IMR-90 (cell line): ENCODE results near the gene GPX6. TPM values are rescaled to one million over a fixed set of nuclear protein-coding genes. Genes with fewer than 3 reads are reported as not detected.

Source experiments
- ATAC-seq: fragments of 200-7000 bp; cut with Tn5 transposase; 2 replicates; pipeline ENCODE4 v1.9.1; 2020; ENCODE audit warnings: low read depth, mild to moderate bottlenecking, moderate library complexity
- BruUV-seq: library from RNA; stranded (reverse); fragments of 400-500 nt; replicated peaks from 2 replicates; lab custom pipeline; 2021; lab: Mats Ljungman, UMichigan
- CTCF ChIA-PET: fragments of 300-600 bp; formaldehyde crosslinking; extraction: SDS; loops from one replicate; lab custom pipeline; 2021; ENCODE audit warnings: antibody characterized with exemption; lab: Yijun Ruan, JAX
- POLR2A ChIA-PET: fragments of 300-600 bp; sonication (Branson Sonifier 250); formaldehyde crosslinking; loops from one replicate; lab custom pipeline; 2022; ENCODE audit warnings: antibody characterized with exemption; ENCODE audit not compliant: unreplicated experiment; lab: Charles Lee
- DNase-seq: peaks from one replicate; pipeline ENCODE4 v3.0.0; 2013
- H2AFZ ChIP-seq: replicated peaks from 2 replicates; pipeline ENCODE3; 2013; ENCODE audit warnings: low read length, mild to moderate bottlenecking; ENCODE audit not compliant: poor library complexity
- H2AK5ac ChIP-seq: 2 replicates; pipeline ENCODE4 v1.6.1; 2013; ENCODE audit warnings: low read depth, low read length, inconsistent platforms
- H2AK9ac ChIP-seq: replicated peaks from 2 replicates; pipeline ENCODE3; 2013; ENCODE audit warnings: mild to moderate bottlenecking, low read depth, low read length, moderate library complexity; ENCODE audit not compliant: poor library complexity
- H2BK120ac ChIP-seq: 2 replicates; pipeline ENCODE4 v1.6.1; 2013; ENCODE audit warnings: low read depth, low read length, inconsistent platforms
- H2BK15ac ChIP-seq: 3 replicates; pipeline ENCODE4 v1.6.1; 2013; ENCODE audit warnings: low read depth, low read length, inconsistent platforms
- H2BK20ac ChIP-seq: 2 replicates; pipeline ENCODE4 v1.6.1; 2013; ENCODE audit warnings: low read depth, mild to moderate bottlenecking, inconsistent platforms, low read length, moderate library complexity
- H2BK5ac ChIP-seq: 2 replicates; pipeline ENCODE4 v1.6.1; 2013; ENCODE audit warnings: mild to moderate bottlenecking, low read depth, low read length, inconsistent platforms; ENCODE audit not compliant: poor library complexity, severe bottlenecking
- H3K14ac ChIP-seq: replicated peaks from 2 replicates; pipeline ENCODE4 v1.6.1; 2013; ENCODE audit warnings: low read depth, low read length, inconsistent platforms
- H3K18ac ChIP-seq: 2 replicates; pipeline ENCODE4 v1.6.1; 2013; ENCODE audit warnings: low read depth, low read length, control low read depth
- H3K23ac ChIP-seq: 2 replicates; pipeline ENCODE4 v1.6.1; 2013; ENCODE audit warnings: low read depth, low read length, inconsistent platforms
- H3K27ac ChIP-seq: 2 replicates; pipeline ENCODE4 v1.5.1; 2013; ENCODE audit warnings: mild to moderate bottlenecking, control low read depth, low read length; ENCODE audit not compliant: insufficient read depth
- H3K27me3 ChIP-seq: 2 replicates; pipeline ENCODE4 v1.6.1; 2013; ENCODE audit warnings: low read length; ENCODE audit not compliant: control insufficient read depth, insufficient read depth
- H3K36me3 ChIP-seq: 2 replicates; pipeline ENCODE4 v1.6.1; 2013; ENCODE audit warnings: low read length, mixed read lengths; ENCODE audit not compliant: control insufficient read depth, insufficient read depth
- H3K4ac ChIP-seq: 2 replicates; pipeline ENCODE4 v1.6.1; 2013; ENCODE audit warnings: low read depth, low read length, inconsistent platforms
- H3K4me1 ChIP-seq: 2 replicates; pipeline ENCODE4 v1.6.1; 2013; ENCODE audit warnings: low read length, mixed read lengths; ENCODE audit not compliant: control insufficient read depth, insufficient read depth
- H3K4me2 ChIP-seq: 2 replicates; pipeline ENCODE4 v1.6.1; 2013; ENCODE audit warnings: low read depth, mild to moderate bottlenecking, control low read depth, low read length, moderate library complexity
- H3K4me3 ChIP-seq: 2 replicates; pipeline ENCODE4 v1.5.1; 2013; ENCODE audit warnings: low read depth, mild to moderate bottlenecking, control low read depth, low read length, moderate library complexity; ENCODE audit not compliant: insufficient read depth
- H3K56ac ChIP-seq: 2 replicates; pipeline ENCODE4 v1.6.1; 2013; ENCODE audit warnings: low read length, inconsistent platforms; ENCODE audit not compliant: insufficient read depth; ENCODE audit errors: extremely low read depth
- H3K79me1 ChIP-seq, 2 experiments: 2 replicates each; pipeline ENCODE4 v1.6.1; 2013; ENCODE audit warnings: low read length in 2 of 2, inconsistent platforms in 1 of 2, low read depth in 1 of 2
- H3K9ac ChIP-seq: 2 replicates; pipeline ENCODE4 v1.6.1; 2013; ENCODE audit warnings: low read depth, low read length, control low read depth
- H3K9me1 ChIP-seq: 2 replicates; pipeline ENCODE4 v1.6.1; 2013; ENCODE audit warnings: low read length, inconsistent platforms; ENCODE audit not compliant: insufficient read depth
- H3K9me3 ChIP-seq: 2 replicates; pipeline ENCODE4 v1.6.1; 2013; ENCODE audit warnings: low read length; ENCODE audit not compliant: control insufficient read depth, insufficient read depth
- H4K20me1 ChIP-seq: 2 replicates; pipeline ENCODE4 v1.6.1; 2013; ENCODE audit warnings: low read length, inconsistent platforms; ENCODE audit not compliant: insufficient read depth
- H4K5ac ChIP-seq: 2 replicates; pipeline ENCODE4 v1.6.1; 2013; ENCODE audit warnings: mild to moderate bottlenecking, low read depth, low read length, control low read depth
- H4K8ac ChIP-seq, 2 experiments: 2 replicates each; pipeline ENCODE4 v1.6.1; 2013; ENCODE audit warnings: low read depth in 2 of 2, low read length in 2 of 2, control low read depth in 1 of 2, inconsistent platforms in 1 of 2
- H4K91ac ChIP-seq: 2 replicates; pipeline ENCODE4 v1.6.1; 2013; ENCODE audit warnings: low read depth, low read length, inconsistent platforms; ENCODE audit not compliant: insufficient read depth
- NFE2L2 ChIP-seq: fragments of 150-350 bp; IDR thresholded peaks from 2 replicates; pipeline ENCODE4 v1.6.1; 2016; ENCODE audit warnings: low read depth, mild to moderate bottlenecking, low read length
- RAD21 ChIP-seq: IDR thresholded peaks from 2 replicates; pipeline ENCODE4 v1.6.1; 2012; ENCODE audit warnings: low read length, improper control_type of control experiment
- WGBS, 2 experiments: methylation state at CpG; one replicate each; pipeline versions ENCODE4 v1.1.5 to v1.1.7; 2013; ENCODE audit warnings: missing lambda C conversion rate in 2 of 2; ENCODE audit not compliant: insufficient read length in 1 of 2; ENCODE audit errors: extremely low coverage in 2 of 2; 5-methylcytosine and 5-hydroxymethylcytosine counted together
- dilution Hi-C: fragments of 300-500 bp; cut with HindIII; formaldehyde crosslinking; loops from one replicate; pipeline ENCODE4 v1.14.3; 2018; ENCODE audit warnings: low sequenced_read_pairs; ENCODE audit not compliant: unreplicated experiment
- in situ Hi-C: fragments of 300-500 bp; cut with MboI; formaldehyde crosslinking; loops from 3 replicates; pipeline ENCODE4 v1.14.3; 2019; ENCODE audit warnings: low sequenced_read_pairs, inconsistent platforms, mixed read lengths
- intact Hi-C: fragments of 100-400 bp; cut with micrococcal nuclease; formaldehyde crosslinking; loops from 2 replicates; pipeline ENCODE4 v1.10.0; 2022
- polyA plus RNA-seq, 3 experiments: library from polyadenylated mRNA; depleted of rRNA; stranded (reverse); fragments of >200 nt; gene quantifications; 2 replicates each; pipeline ENCODE4 v1.2.3, GENCODE V29; 2012; ENCODE audit warnings: low replicate concordance in 1 of 3
- total RNA-seq: library from RNA; depleted of rRNA; stranded (reverse); fragments of >200 nt; gene quantifications from 2 replicates; pipeline ENCODE4 v1.2.3, GENCODE V29; 2012

GPX6 gene
- total and polyA plus RNA-seq, 2 of the 4 experiments (the other 2 are of a cell fraction): not detected

GRCh38 chr6:28480253-28480932 is 35.2 kb downstream of the GPX6 start:
- H3K4ac ChIP-seq: no peak overlapping the region
- H2BK20ac ChIP-seq: no peak overlapping the region
- H2AK5ac ChIP-seq: no peak overlapping the region
- H3K9me1 ChIP-seq: no peaks in the 10 kb centered on the region
- no peaks in the 10 kb centered on the region for H3K36me3 ChIP-seq
- H3K18ac ChIP-seq: no peak overlapping the region
- no peak overlapping the region for H3K56ac ChIP-seq
- H3K4me3 ChIP-seq: no peak overlapping the region
- ATAC-seq (no peak), DNase-seq (no peak)
- dilution Hi-C loops: no loop called here
- H3K4me2 ChIP-seq: no peak overlapping the region
- no peak overlapping the region for H3K14ac ChIP-seq
- H3K27ac ChIP-seq: no peak overlapping the region
- H2BK5ac ChIP-seq: no peak overlapping the region
- no peak overlapping the region for H4K5ac ChIP-seq
- H4K8ac ChIP-seq: no peak overlapping the region
- no peaks in the 10 kb centered on the region for H3K9me3 ChIP-seq
- no peaks in the 10 kb centered on the region for H4K20me1 ChIP-seq
- no TSS peak for BruUV-seq
- in situ Hi-C loops: no loop called here
- no peak overlapping the region for H2AK9ac ChIP-seq
- TF ChIP-seq RAD21: no peak
- TF ChIP-seq NFE2L2: peak; percentile 26; the same call in 1 of the 2 replicates
- H3K79me1 ChIP-seq: no peaks in the 10 kb centered on the region
- POLR2A ChIA-PET: no interaction called here
- H3K9ac ChIP-seq: no peak overlapping the region
- no peak overlapping the region for H4K91ac ChIP-seq
- CTCF ChIA-PET: no interaction called here
- no CpG with 5 or more reads among the region's 9 CpGs for WGBS, 2 experiments
- H3K27me3 ChIP-seq: peaks cover 17% of the 10 kb centered on the region
- intact Hi-C loops: no loop called here
- no peaks in the 10 kb centered on the region for H3K4me1 ChIP-seq
- H2AFZ ChIP-seq: no peak overlapping the region
- H2BK15ac ChIP-seq: no peak overlapping the region
- no peak overlapping the region for H2BK120ac ChIP-seq
- H3K23ac ChIP-seq: no peak overlapping the region
